HepG2 (cell line): ENCODE results near the gene DSC2. TPM values are rescaled to one million over a fixed set of nuclear protein-coding genes. Genes with fewer than 3 reads are reported as not detected.
A peak's percentile ranks its signal among the peaks of the same experiment; 100 is the strongest.

Experiments used
- ATAC-seq: fragments of 200-7000 bp; cut with Tn5 transposase; 3 replicates; pipeline ENCODE4 v1.9.1; 2020; ENCODE audit warnings: mild to moderate bottlenecking, moderate library complexity
- BruUV-seq: library from RNA; stranded (reverse); fragments of 400-500 nt; replicated peaks from 2 replicates; lab custom pipeline; 2021; lab: Mats Ljungman, UMichigan
- CTCF ChIA-PET: fragments of 300-600 bp; formaldehyde crosslinking; extraction: SDS; loops from one replicate; lab custom pipeline; 2021; ENCODE audit warnings: low total read pairs, inconsistent platforms, low intra/inter-chr PET ratio; lab: Yijun Ruan, JAX
- POLR2A ChIA-PET: fragments of 350-600 bp; sonication (Branson Sonifier 250); formaldehyde crosslinking; loops from one replicate; lab custom pipeline; 2020; ENCODE audit warnings: antibody characterized with exemption, inconsistent platforms; lab: Yijun Ruan, JAX
- DNase-seq: peaks from one replicate; pipeline ENCODE4 v3.0.0-alpha.2; 2015; ENCODE audit warnings: low spot score
- FAIRE-seq: peaks from 3 replicates; lab custom pipeline; 2011; peaks lifted over from hg19 to GRCh38; lab: Jason Lieb, UNC
- H2AFZ ChIP-seq: one replicate; pipeline ENCODE4 v1.6.1; 2011; ENCODE audit warnings: low read length, inconsistent platforms
- H3K27ac ChIP-seq: fragments of 300-600 bp; 3 replicates; pipeline ENCODE4 v1.8.0; 2011; ENCODE audit warnings: mixed run types, mild to moderate bottlenecking, mixed read lengths, low read length, inconsistent platforms; ENCODE audit not compliant: insufficient read depth; ENCODE audit errors: extremely low read length
- H3K27me3 ChIP-seq, 2 experiments: fragments of 200-600 bp in 1 of 2; 2 replicates in 1 of 2; 3 replicates in 1 of 2; pipeline versions ENCODE4 v1.6.0 to v1.8.0; 2011; ENCODE audit warnings: low read length in 2 of 2, mild to moderate bottlenecking in 2 of 2, moderate library complexity in 2 of 2, inconsistent platforms in 1 of 2; ENCODE audit not compliant: insufficient read depth in 2 of 2, control insufficient read depth in 1 of 2
- H3K36me3 ChIP-seq, 2 experiments: fragments of 200-600 bp in 1 of 2; replicated peaks in 1 of 2; 2 replicates in 1 of 2; 3 replicates in 1 of 2; pipeline versions ENCODE4 v1.5.1 to v1.8.0; 2011; ENCODE audit warnings: low read length in 2 of 2, inconsistent platforms in 1 of 2; ENCODE audit not compliant: insufficient read depth in 2 of 2, control insufficient read depth in 1 of 2
- H3K4me1 ChIP-seq: 2 replicates; pipeline ENCODE4 v1.5.1; 2012; ENCODE audit warnings: low read length, inconsistent platforms; ENCODE audit not compliant: insufficient read depth
- H3K4me2 ChIP-seq: 2 replicates; pipeline ENCODE4 v1.6.0; 2011; ENCODE audit warnings: low read depth, low read length, inconsistent platforms
- H3K4me3 ChIP-seq, 3 experiments: fragments of 200-600 bp in 1 of 3; sonication (generic), shearing (Covaris generic) in 1 of 3; replicated peaks in 1 of 3; 2 replicates each; pipeline ENCODE4 v1.5.1; 2011 to 2016; ENCODE audit warnings: low read length in 3 of 3, inconsistent platforms in 2 of 3, low read depth in 2 of 3, mild to moderate bottlenecking in 2 of 3, control low read depth in 1 of 3, mixed read lengths in 1 of 3; ENCODE audit not compliant: insufficient read depth in 1 of 3
- H3K79me2 ChIP-seq: one replicate; pipeline ENCODE4 v1.6.1; 2011; ENCODE audit warnings: low read length, inconsistent platforms; ENCODE audit not compliant: insufficient read depth
- H3K9ac ChIP-seq: 2 replicates; pipeline ENCODE4 v1.6.0; 2011; ENCODE audit warnings: mild to moderate bottlenecking, low read depth, low read length, inconsistent platforms; ENCODE audit not compliant: insufficient read depth
- H3K9me3 ChIP-seq: 2 replicates; pipeline ENCODE4 v1.5.1; 2012; ENCODE audit warnings: mild to moderate bottlenecking, low read length
- H4K20me1 ChIP-seq: 2 replicates; pipeline ENCODE4 v1.6.0; 2011; ENCODE audit warnings: inconsistent platforms, mild to moderate bottlenecking, low read length, moderate library complexity; ENCODE audit not compliant: insufficient read depth
- CEBPB ChIP-seq: IDR thresholded peaks from 2 replicates; pipeline ENCODE4 v1.6.1; 2011; ENCODE audit warnings: low read depth, low read length, improper control_type of control experiment, borderline replicate concordance
- CEBPG ChIP-seq: IDR thresholded peaks from 2 replicates; pipeline ENCODE4 v1.6.1; 2016
- DZIP1 ChIP-seq: sonication (generic); formaldehyde crosslinking; IDR thresholded peaks from 2 replicates; pipeline ENCODE4 v1.5.0; 2020; ENCODE audit warnings: mild to moderate bottlenecking, missing genetic modification reagents
- EP300 ChIP-seq, 3 experiments: sonication (generic) in 1 of 3; formaldehyde crosslinking in 1 of 3; IDR thresholded peaks; 2 replicates each; pipeline versions ENCODE4 v1.5.1 to v1.6.1; 2011 to 2020; ENCODE audit warnings: low read depth in 2 of 3, low read length in 2 of 3, borderline replicate concordance in 1 of 3, improper control_type of control experiment in 1 of 3, mild to moderate bottlenecking in 1 of 3, missing genetic modification reagents in 1 of 3, moderate library complexity in 1 of 3
- GFI1 ChIP-seq: sonication (generic); formaldehyde crosslinking; IDR thresholded peaks from 2 replicates; pipeline ENCODE4 v1.5.0; 2020; ENCODE audit warnings: missing genetic modification reagents, mild to moderate bottlenecking, borderline replicate concordance
- GTF3A ChIP-seq: sonication (generic); formaldehyde crosslinking; conservative IDR thresholded peaks from 2 replicates; pipeline ENCODE4 v1.4.0; 2020; ENCODE audit warnings: mild to moderate bottlenecking, missing genetic modification reagents
- NCOR1 ChIP-seq: fragments of 200-600 bp; sonication (generic); IDR thresholded peaks from 2 replicates; pipeline ENCODE4 v1.7.0; 2017; ENCODE audit warnings: antibody characterized with exemption, low read length, borderline replicate concordance
- PAX8 ChIP-seq: sonication (generic); formaldehyde crosslinking; IDR thresholded peaks from 2 replicates; pipeline ENCODE4 v1.8.0; 2022; ENCODE audit warnings: mild to moderate bottlenecking, missing genetic modification reagents, borderline replicate concordance
- PHF21A ChIP-seq: sonication (generic); formaldehyde crosslinking; IDR thresholded peaks from 2 replicates; pipeline ENCODE4 v1.5.0; 2020; ENCODE audit warnings: mild to moderate bottlenecking, missing genetic modification reagents
- SIX1 ChIP-seq: sonication (generic); formaldehyde crosslinking; IDR thresholded peaks from 2 replicates; pipeline ENCODE4 v1.4.0; 2020; ENCODE audit warnings: missing genetic modification reagents, borderline replicate concordance
- SIX4 ChIP-seq: sonication (generic); formaldehyde crosslinking; IDR thresholded peaks from 2 replicates; pipeline ENCODE4 v1.4.0; 2020; ENCODE audit warnings: missing genetic modification reagents
- ZMYM3 ChIP-seq: sonication (generic); formaldehyde crosslinking; IDR thresholded peaks from 2 replicates; pipeline ENCODE4 v1.5.1; 2020; ENCODE audit warnings: mild to moderate bottlenecking, missing genetic modification reagents
- ZNF225 ChIP-seq: sonication (generic); formaldehyde crosslinking; IDR thresholded peaks from 2 replicates; pipeline ENCODE4 v1.4.0; 2020; ENCODE audit warnings: mild to moderate bottlenecking, missing genetic modification reagents
- ZNF678 ChIP-seq: sonication (generic); formaldehyde crosslinking; IDR thresholded peaks from 2 replicates; pipeline ENCODE4 v1.4.0; 2020; ENCODE audit warnings: mild to moderate bottlenecking, missing genetic modification reagents
- WGBS: methylation state at CpG from one replicate; pipeline ENCODE4 v1.1.6; 2017; ENCODE audit warnings: low lambda C conversion rate; 5-methylcytosine and 5-hydroxymethylcytosine counted together
- in situ Hi-C: cut with HindIII; loops from 2 replicates; pipeline ENCODE4 v1.10.0; 2017; ENCODE audit warnings: low pct_unique_long_range_greater_than_20kb; ENCODE audit not compliant: extremely low pct_ligation_motif_present
- intact Hi-C: fragments of 100-400 bp; cut with micrococcal nuclease; formaldehyde crosslinking; loops from one replicate; pipeline ENCODE4 v1.10.0; 2022; ENCODE audit not compliant: unreplicated experiment
- polyA plus RNA-seq, 8 experiments: library from polyadenylated mRNA; depleted of rRNA in 3 of 8; stranded (reverse) in 7 of 8; unstranded in 1 of 8; fragments of >200 nt; fragmentation: Illumina TruSeq in 4 of 8; extraction: Trizol in 4 of 8; gene quantifications; 2 replicates each; pipeline versions ENCODE4 v1.2.1 to v1.2.3, GENCODE V29; 2011 to 2016; ENCODE audit warnings: low read depth in 4 of 8, missing spikeins in 1 of 8, mixed read lengths in 1 of 8; ENCODE audit not compliant: insufficient read depth in 1 of 8
- total RNA-seq, 5 experiments: library from RNA; depleted of rRNA; stranded (reverse); fragments of >200 nt; fragmentation: Illumina TruSeq; extraction: Trizol; gene quantifications; 2 replicates each; pipeline ENCODE4 v1.2.3, GENCODE V29; 2016; ENCODE audit warnings: low read depth in 1 of 5

DSC2 gene
- total and polyA plus RNA-seq, 2 of the 13 experiments (the other 11 are each of a cell fraction or from before 2014, with no cell fraction given) = 7.2 to 24.9 TPM

- intact Hi-C loops = no loop called here
- Histone ChIP-seq H2AFZ (no peak overlapping the region), H3K36me3 (no peaks in the 10 kb centered on the region; a peak in 1 of 5 replicates), H3K79me2 (no peaks in the 10 kb centered on the region), H3K9ac (no peak overlapping the region), H4K20me1 (no peaks in the 10 kb centered on the region), H3K27ac (no peak overlapping the region), H3K4me1 (peaks cover 18% of the 10 kb centered on the region), H3K4me3 (no peak overlapping the region), H3K27me3 (no peaks in the 10 kb centered on the region), H3K4me2 (no peak overlapping the region), H3K9me3 (no peaks in the 10 kb centered on the region)
- ChIA-PET POLR2A (no interaction called here), CTCF (no interaction called here)
- TSS peak; percentile 10 for BruUV-seq
- no peak for TF ChIP-seq ZNF678 (CRISPR knock-in tag)
- TF ChIP-seq DZIP1 (CRISPR knock-in tag) = no peak
- no peak for TF ChIP-seq CEBPG
- 35% methylated on average over 4 of the region's 4 CpGs for WGBS
- DNase-seq = no peak
- no peak for ATAC-seq
- in situ Hi-C loops = no loop called here
- no peak for FAIRE-seq
These were observed 40.3 kb downstream of the DSC2 start for GRCh38 chr18:31061945-31062344.

DNA sequence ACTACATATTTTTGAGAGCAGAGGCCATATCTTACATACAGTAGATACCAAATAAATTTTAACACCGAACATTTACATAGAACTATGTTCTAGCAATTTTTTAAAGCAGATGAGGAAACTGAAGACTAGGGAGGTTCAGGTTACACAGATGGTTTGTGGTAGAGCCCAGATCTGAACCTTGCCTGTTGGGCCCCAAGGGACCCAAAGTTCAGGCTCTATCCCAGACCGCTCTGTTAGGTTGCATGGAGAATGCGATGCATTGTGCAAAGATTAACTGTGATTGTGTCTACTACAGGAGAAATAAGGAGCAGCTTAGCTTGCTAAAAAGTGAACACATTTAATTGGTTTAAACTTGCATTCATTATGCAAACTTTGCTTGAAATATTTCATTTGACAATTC lies 43.3 kb downstream of the DSC2 start:
- FAIRE-seq (peak; percentile 52), ATAC-seq (peak; percentile 100), DNase-seq (peak; percentile 67)
- Histone ChIP-seq H3K79me2 (no peaks in the 10 kb centered on the region), H2AFZ (no peak overlapping the region), H3K27me3 (no peaks in the 10 kb centered on the region), H3K36me3 (no peaks in the 10 kb centered on the region), H4K20me1 (no peaks in the 10 kb centered on the region), H3K9ac (no peak overlapping the region), H3K4me3 (no peak overlapping the region), H3K9me3 (no peaks in the 10 kb centered on the region), H3K4me1 (peaks cover 18% of the 10 kb centered on the region), H3K27ac (no peak overlapping the region), H3K4me2 (0 out of 2 replicates have a peak overlapping the region, but pooled peaks have one; percentile 8)
- in situ Hi-C loops (no loop called here), intact Hi-C loops (loop anchor here (10.0 kb wide), 1 partner anchor 456 kb away; no protein-coding TSS in a partner anchor)
- WGBS = 16% methylated on average over 3 of the region's 3 CpGs
- BruUV-seq = no TSS peak
- ChIA-PET CTCF (no interaction called here), POLR2A (no interaction called here)
- TF ChIP-seq GFI1 (CRISPR knock-in tag) (peak; percentile 65; the same call in 1 of the 2 replicates), SIX1 (CRISPR knock-in tag) (peak; percentile 80), ZNF225 (no peak), GTF3A (CRISPR knock-in tag) (no peak), EP300 (IDR thresholded peaks at IDR 0.05; ENCODE audit: low read depth in 2 of 2, low read length in 2 of 2) (peak in 1 of 2 experiments; percentile 35; a peak in 1 of 4 replicates), EP300 (CRISPR knock-in tag; IDR thresholded peaks at IDR 0.05; ENCODE audit: borderline replicate concordance) (no peak), SIX4 (CRISPR knock-in tag) (peak; percentile 66; the same call in 1 of the 2 replicates), NCOR1 (peak; percentile 73; the same call in 1 of the 2 replicates), CEBPB (peak; percentile 61), ZMYM3 (no peak), PAX8 (CRISPR knock-in tag) (no peak), PHF21A (CRISPR knock-in tag) (peak; percentile 38; the same call in 1 of the 2 replicates)
